Measurements from ENCODE around the gene PCDHGC5. TPM values are rescaled to one million over a fixed set of nuclear protein-coding genes. Genes with fewer than 3 reads are reported as not detected.

Gene PCDHGC5
- total and polyA plus RNA-seq, 2 donors (not counting 3 experiments of a cell fraction or from before 2014, with no cell fraction given), result 0.21 to 1.2 TPM

GRCh38 chr5:141506381-141507155 lies 17.7 kb downstream of the PCDHGC5 start:
- FAIRE-seq (no peak), DNase-seq (ENCODE audit: low read depth, low spot score) (no peak)
- Histone ChIP-seq H3K9me1 (replicated peaks; ENCODE audit: control insufficient read depth, extremely low read depth, insufficient read depth, low read length) (no peaks in the 10 kb centered on the region), H3K79me2 (ENCODE audit: control insufficient read depth, insufficient read depth, low read length) (no peaks in the 10 kb centered on the region), H3K4me2 (ENCODE audit: insufficient read depth, low read length) (no peak overlapping the region), H3K36me3 (ENCODE audit: control insufficient read depth in 2 of 2, extremely low read depth in 1 of 2, insufficient read depth in 2 of 2, low read length in 2 of 2) (peaks cover 0 to 11% of the 10 kb centered on the region in 2 experiments), H3K27me3 (ENCODE audit: control insufficient read depth in 2 of 2, insufficient read depth in 2 of 2, low read length in 2 of 2) (no peaks in the 10 kb centered on the region), H3K27ac (ENCODE audit: insufficient read depth, low read depth, low read length) (no peak overlapping the region), H3K9ac (replicated peaks; ENCODE audit: extremely low read depth, insufficient read depth, low read length) (no peak overlapping the region), H2AFZ (ENCODE audit: low read depth, low read length) (no peak overlapping the region), H3K9me3 (replicated peaks; ENCODE audit: control insufficient read depth, insufficient read depth, low read length) (no peaks in the 10 kb centered on the region), H4K20me1 (replicated peaks; ENCODE audit: control insufficient read depth, extremely low read depth, insufficient read depth, low read length) (no peaks in the 10 kb centered on the region), H3K4me3 (replicated peaks in 1 of 3; ENCODE audit: insufficient read depth in 1 of 3, low read depth in 1 of 3, low read length in 3 of 3) (no peak overlapping the region), H3K4me1 (ENCODE audit: control insufficient read depth, extremely low read depth, insufficient read depth, low read length) (peaks cover 11% of the 10 kb centered on the region)
- ChIA-PET POLR2A (no interaction called here), CTCF (interaction anchor here (0.9 to 9.8 kb wide), 8 partner anchors 10 to 109 kb away, joined by 3 to 158 read pairs (median 8); partner anchors contain the start of genes PCDHGA11, PCDHGA12, PCDHGB5 and PCDHGC3)
- TF ChIP-seq FOS (IDR thresholded peaks at IDR 0.05; ENCODE audit: borderline replicate concordance, insufficient read depth, low read length) (no peak), POLR2A (IDR thresholded peaks at IDR 0.05; ENCODE audit: low read depth, low read length) (no peak), MAX (IDR thresholded peaks at IDR 0.05; ENCODE audit: insufficient read depth, insufficient read length) (no peak), JUN (IDR thresholded peaks at IDR 0.05; ENCODE audit: borderline replicate concordance, insufficient read depth, insufficient read length, low read depth) (no peak), POLR2AphosphoS5 (IDR thresholded peaks at IDR 0.05; ENCODE audit: insufficient read depth, low read depth, low read length) (no peak), GATA2 (IDR thresholded peaks at IDR 0.05; ENCODE audit: insufficient read depth, insufficient read length, low read depth, low read length) (no peak), CTCF (IDR thresholded peaks at IDR 0.05; ENCODE audit: extremely low read depth in 1 of 2, insufficient read depth in 1 of 2, low read depth in 1 of 2, low read length in 2 of 2) (no peak), EZH2 (IDR thresholded peaks at IDR 0.05; ENCODE audit: borderline replicate concordance, low read depth, low read length, severe bottlenecking) (no peak), MYC (IDR thresholded peaks at IDR 0.05; ENCODE audit: low read depth, low read length) (no peak)
- dilution Hi-C loops (cut with MboI; ENCODE audit: extremely low pct_ligation_motif_present, low sequenced_read_pairs), result no loop called here
- no TSS peak for BruUV-seq (replicated peaks)
- intact Hi-C loops (cut with micrococcal nuclease), result no loop called here
